Right atrium auricular region (tissue), 2 donors: ENCODE data around the gene CD63. TPM values are rescaled to one million over a fixed set of nuclear protein-coding genes. Genes with fewer than 3 reads are reported as not detected.

ENCODE experiments used
- DNase-seq: peaks from one replicate; pipeline ENCODE4 v3.0.0-alpha.2; 2019; ENCODE audit warnings: low spot score
- H3K27ac ChIP-seq, 2 donors: fragments of 200-600 bp; sonication (generic); 1 replicate in 1 of 2; 2 replicates in 1 of 2; pipeline ENCODE4 v1.5.1; 2016 to 2019
- H3K27me3 ChIP-seq, 2 donors: fragments of 200-600 bp; sonication (generic); one replicate each; pipeline versions ENCODE4 v1.5.1 to v1.6.0; 2017 to 2019
- H3K36me3 ChIP-seq: fragments of 200-600 bp; sonication (generic); one replicate; pipeline ENCODE4 v1.5.1; 2016
- H3K4me1 ChIP-seq, 2 donors: fragments of 200-600 bp; sonication (generic); one replicate each; pipeline versions ENCODE4 v1.5.1 to v1.6.0; 2017 to 2019
- H3K4me3 ChIP-seq, 2 donors: fragments of 200-600 bp; sonication (generic); 1 replicate in 1 of 2; 2 replicates in 1 of 2; pipeline ENCODE4 v1.5.1; 2017 to 2019; ENCODE audit warnings: mild to moderate bottlenecking in 1 of 2, moderate library complexity in 1 of 2
- H3K9me3 ChIP-seq, 2 donors: fragments of 200-600 bp; sonication (generic); one replicate each; pipeline ENCODE4 v1.5.1; 2019
- total RNA-seq, 2 donors: library from RNA; depleted of rRNA; stranded (reverse); fragments of >200 nt; gene quantifications; one replicate each; pipeline ENCODE4 v1.1.0, GENCODE V29; 2016
- TF ChIP-seq, protein P1 (sequence below), 2 donors: fragments of 200-600 bp; sonication (generic); IDR thresholded peaks; one replicate each; pipeline ENCODE4 v1.5.1; 2019; ENCODE audit warnings: antibody characterized with exemption in 2 of 2

CD63 gene
- total RNA-seq, 2 donors from 2014 or later = 1,041 to 1,122 TPM

DNA sequence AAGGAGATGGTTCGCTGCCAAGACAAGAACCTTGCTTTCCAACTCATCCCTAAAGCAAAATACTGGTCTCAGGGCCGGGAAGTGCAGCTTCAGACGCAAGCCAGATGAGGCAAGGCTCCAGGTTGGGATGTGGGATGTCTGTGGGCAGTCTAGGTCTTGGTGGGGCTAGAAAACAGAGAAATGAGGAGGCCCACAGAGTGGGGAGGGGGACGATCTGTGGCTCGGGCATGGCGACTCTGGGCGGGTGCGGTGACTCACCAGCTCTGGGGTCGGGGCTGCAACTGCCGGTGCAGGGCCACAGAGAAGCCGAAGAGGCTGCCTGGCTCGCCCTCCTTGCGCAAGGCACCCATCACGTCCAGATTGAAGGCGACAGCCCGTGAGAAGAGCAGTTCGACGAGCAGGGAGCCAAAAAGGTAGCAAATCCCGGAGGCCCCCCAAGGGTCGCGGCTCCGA lies 21.6 kb downstream of the CD63 start:
- peaks cover 0 to 57% of the 10 kb centered on the region in 2 donors for H3K4me1 ChIP-seq
- H3K9me3 ChIP-seq = no peaks in the 10 kb centered on the region
- no peaks in the 10 kb centered on the region for H3K27me3 ChIP-seq
- DNase-seq = no peak
- TF ChIP-seq, protein P1, sequence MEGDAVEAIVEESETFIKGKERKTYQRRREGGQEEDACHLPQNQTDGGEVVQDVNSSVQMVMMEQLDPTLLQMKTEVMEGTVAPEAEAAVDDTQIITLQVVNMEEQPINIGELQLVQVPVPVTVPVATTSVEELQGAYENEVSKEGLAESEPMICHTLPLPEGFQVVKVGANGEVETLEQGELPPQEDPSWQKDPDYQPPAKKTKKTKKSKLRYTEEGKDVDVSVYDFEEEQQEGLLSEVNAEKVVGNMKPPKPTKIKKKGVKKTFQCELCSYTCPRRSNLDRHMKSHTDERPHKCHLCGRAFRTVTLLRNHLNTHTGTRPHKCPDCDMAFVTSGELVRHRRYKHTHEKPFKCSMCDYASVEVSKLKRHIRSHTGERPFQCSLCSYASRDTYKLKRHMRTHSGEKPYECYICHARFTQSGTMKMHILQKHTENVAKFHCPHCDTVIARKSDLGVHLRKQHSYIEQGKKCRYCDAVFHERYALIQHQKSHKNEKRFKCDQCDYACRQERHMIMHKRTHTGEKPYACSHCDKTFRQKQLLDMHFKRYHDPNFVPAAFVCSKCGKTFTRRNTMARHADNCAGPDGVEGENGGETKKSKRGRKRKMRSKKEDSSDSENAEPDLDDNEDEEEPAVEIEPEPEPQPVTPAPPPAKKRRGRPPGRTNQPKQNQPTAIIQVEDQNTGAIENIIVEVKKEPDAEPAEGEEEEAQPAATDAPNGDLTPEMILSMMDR (IDR thresholded peaks at IDR 0.05) = no peak
- H3K36me3 ChIP-seq = peaks cover 4% of the 10 kb centered on the region
- H3K4me3 ChIP-seq = peak overlapping the region; percentile 75 to 81
- H3K27ac ChIP-seq = peak overlapping the region; percentile 86 to 91

GRCh38 chr12:55706568-55707218 lies 22.1 kb downstream of the CD63 start:
- TF ChIP-seq, protein P1 (IDR thresholded peaks at IDR 0.05) = no peak
- DNase-seq = no peak
- Histone ChIP-seq H3K27me3 (no peaks in the 10 kb centered on the region), H3K9me3 (no peaks in the 10 kb centered on the region), H3K27ac (peak overlapping the region; percentile 86 to 91), H3K4me1 (peaks cover 0 to 60% of the 10 kb centered on the region in 2 donors), H3K36me3 (peaks cover 7% of the 10 kb centered on the region), H3K4me3 (peak overlapping the region; percentile 75 to 81)

- Histone ChIP-seq H3K36me3 (peaks cover 12% of the 10 kb centered on the region), H3K4me3 (peak overlapping the region; percentile 75 to 81), H3K4me1 (peaks cover 0 to 68% of the 10 kb centered on the region in 2 donors), H3K27ac (peak overlapping the region; percentile 86 to 91), H3K9me3 (no peaks in the 10 kb centered on the region), H3K27me3 (no peaks in the 10 kb centered on the region)
- TF ChIP-seq, protein P1 (IDR thresholded peaks at IDR 0.05) = peak; percentile 50 to 67
- DNase-seq = no peak
Observed at GRCh38 chr12:55705782-55706402, 22.9 kb downstream of the CD63 start.

DNA sequence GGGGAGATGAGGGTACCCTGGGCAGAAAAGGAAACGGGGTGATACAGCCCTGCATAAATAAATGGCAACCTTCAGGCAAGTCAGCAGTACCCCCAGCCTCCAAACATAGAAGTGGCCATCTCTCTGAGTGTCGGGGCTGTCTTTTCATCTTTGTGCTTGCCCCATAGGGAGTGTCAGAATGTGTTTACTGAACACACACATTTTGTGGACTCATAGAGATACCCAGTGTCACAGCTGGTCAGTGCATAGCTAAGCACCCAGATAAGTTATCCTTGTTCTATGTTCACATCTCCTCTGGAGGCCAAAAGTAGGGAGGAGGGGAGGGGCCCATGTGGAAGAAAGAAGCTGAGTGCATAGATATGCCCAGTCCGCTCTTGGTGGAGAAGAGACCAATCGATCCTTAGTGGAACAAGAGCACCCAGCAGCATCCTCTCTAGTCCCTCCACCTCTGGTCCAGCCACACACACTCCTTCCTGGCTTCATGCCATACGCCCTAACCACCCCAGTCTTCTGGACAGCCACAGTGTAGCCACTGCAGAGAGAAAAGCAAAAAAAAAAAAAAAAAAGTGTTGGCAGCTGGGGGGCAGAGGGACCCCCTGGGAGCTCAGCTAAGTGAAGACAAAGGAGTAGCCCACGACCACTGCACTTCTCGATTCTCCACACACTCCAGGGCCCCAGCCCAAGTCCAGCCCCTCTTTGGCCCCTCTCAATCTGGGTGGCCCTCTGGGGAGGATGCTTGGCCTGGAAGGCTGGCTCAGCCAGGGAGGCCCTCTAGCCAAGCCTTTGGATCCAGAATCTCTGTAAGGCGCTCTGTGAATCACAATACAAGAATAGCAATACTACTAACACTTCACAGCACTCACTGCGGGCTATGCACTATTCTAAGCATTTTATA lies 23.7 kb downstream of the CD63 start:
- Histone ChIP-seq H3K9me3 (no peaks in the 10 kb centered on the region), H3K4me1 (peaks cover 0 to 77% of the 10 kb centered on the region in 2 donors), H3K27ac (peak overlapping the region; percentile 86 to 91), H3K4me3 (peak overlapping the region; percentile 75 to 81), H3K27me3 (no peaks in the 10 kb centered on the region), H3K36me3 (peaks cover 17% of the 10 kb centered on the region)
- TF ChIP-seq, protein P1 (IDR thresholded peaks at IDR 0.05) = no peak
- no peak for DNase-seq

DNA sequence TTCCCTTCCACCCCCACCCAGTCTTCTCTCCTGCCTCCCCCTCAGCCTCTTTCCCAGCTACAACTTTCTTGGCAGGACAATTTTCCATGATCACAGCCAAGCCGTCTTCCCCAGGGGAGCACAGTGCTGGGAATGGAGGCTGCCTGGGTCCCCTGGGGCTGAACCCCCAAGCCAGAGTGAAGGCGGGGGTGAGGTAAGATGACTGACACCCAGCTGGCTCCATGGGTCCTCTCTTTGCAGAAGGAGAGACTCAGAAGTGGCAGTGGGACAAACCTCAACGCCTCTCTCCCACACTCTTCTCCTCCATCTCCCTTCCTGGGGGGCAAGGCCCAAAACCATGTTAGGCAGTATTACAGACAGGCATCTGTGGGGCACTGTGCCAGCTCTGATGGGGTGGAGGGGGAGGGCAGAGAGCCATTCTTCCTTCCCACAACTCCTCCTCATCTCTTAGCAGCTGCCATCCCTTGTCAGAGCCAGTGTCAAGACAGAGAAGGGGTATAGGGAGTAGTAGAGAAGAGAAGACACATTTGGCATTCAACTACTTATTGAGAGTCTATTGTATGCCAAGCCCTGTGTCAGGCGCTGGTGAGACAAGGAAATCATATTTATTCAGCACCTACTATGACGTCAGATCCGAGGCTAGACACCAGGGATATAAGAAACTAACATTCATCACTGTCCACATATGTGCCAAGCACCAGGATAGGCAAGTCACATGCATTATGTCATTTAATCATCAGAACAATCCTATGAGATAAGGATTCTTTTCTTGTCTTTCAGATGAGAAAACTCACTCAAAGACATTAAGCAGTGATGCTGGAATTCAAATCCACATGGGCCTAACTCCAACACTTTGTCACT lies 24.7 kb downstream of the CD63 start:
- TF ChIP-seq, protein P1 (IDR thresholded peaks at IDR 0.05) = no peak
- Histone ChIP-seq H3K36me3 (peaks cover 27% of the 10 kb centered on the region), H3K4me1 (peaks cover 0 to 70% of the 10 kb centered on the region in 2 donors), H3K4me3 (peak overlapping the region; percentile 75 to 81), H3K27ac (peak overlapping the region; percentile 86 to 91), H3K9me3 (no peaks in the 10 kb centered on the region), H3K27me3 (no peaks in the 10 kb centered on the region)
- DNase-seq = no peak
